Activated CD4-positive, alpha-beta T cell treated with anti-CD3 and anti-CD28 coated beads for 36 hours (primary cell): ENCODE results near the gene ITSN2. TPM values are rescaled to one million over a fixed set of nuclear protein-coding genes. Genes with fewer than 3 reads are reported as not detected.

ENCODE experiments used
- ATAC-seq: fragments of 200-7000 bp; cut with Tn5 transposase; one replicate; pipeline ENCODE4 v1.10.0; 2021; ENCODE audit warnings: mild to moderate bottlenecking, moderate library complexity
- CTCF ChIA-PET: fragments of 350-600 bp; sonication (Branson Sonifier 250); formaldehyde crosslinking; loops from one replicate; lab custom pipeline; 2021; ENCODE audit warnings: antibody characterized with exemption; lab: Charles Lee
- POLR2A ChIA-PET: fragments of 350-600 bp; sonication (Branson Sonifier 250); formaldehyde crosslinking; loops from one replicate; lab custom pipeline; 2021; ENCODE audit warnings: antibody characterized with exemption, inconsistent platforms; lab: Charles Lee
- DNase-seq: peaks from one replicate; pipeline ENCODE4 v3.0.0-alpha.2; 2020
- H3K27ac Mint-ChIP-seq: one replicate; pipeline ENCODE4 v1.8.0; 2021; ENCODE audit warnings: mixed read lengths
- H3K27me3 Mint-ChIP-seq: one replicate; pipeline ENCODE4 v1.8.0; 2021; ENCODE audit warnings: mixed read lengths
- H3K36me3 Mint-ChIP-seq: one replicate; pipeline ENCODE4 v1.8.0; 2021; ENCODE audit warnings: low read depth, mixed read lengths
- H3K4me1 Mint-ChIP-seq: one replicate; pipeline ENCODE4 v1.8.0; 2021; ENCODE audit warnings: mixed read lengths
- H3K4me3 Mint-ChIP-seq: one replicate; pipeline ENCODE4 v1.8.0; 2021; ENCODE audit warnings: mild to moderate bottlenecking, moderate library complexity, mixed read lengths
- H3K9me3 Mint-ChIP-seq: one replicate; pipeline ENCODE4 v1.8.0; 2021; ENCODE audit warnings: low read depth, mixed read lengths
- intact Hi-C, 2 experiments: fragments of 100-400 bp; cut with DNase I in 1 of 2; cut with micrococcal nuclease in 1 of 2; formaldehyde crosslinking; loops; one replicate each; pipeline versions ENCODE4 v1.14.2 to v1.15.1; 2022 to 2024; cut with DNase I, micrococcal nuclease
- total RNA-seq, 2 experiments: library from RNA; stranded (reverse); gene quantifications; one replicate each; pipeline ENCODE4 v1.2.3, GENCODE V29; 2021

ITSN2 gene
- total RNA-seq, 2 experiments from 2014 or later: 46.0 to 49.6 TPM

GRCh38 chr2:24210723-24211122 lies 149.6 kb downstream of the ITSN2 start:
- no peak for ATAC-seq
- Mint-ChIP-seq H3K27ac (no peak overlapping the region), H3K4me3 (no peak overlapping the region), H3K4me1 (peaks cover 3% of the 10 kb centered on the region), H3K9me3 (no peaks in the 10 kb centered on the region), H3K27me3 (no peaks in the 10 kb centered on the region), H3K36me3 (peaks cover 25% of the 10 kb centered on the region)
- POLR2A ChIA-PET: no interaction called here
- no peak for DNase-seq
- intact Hi-C loops: no loop called here
- CTCF ChIA-PET: no interaction called here

GRCh38 chr2:24210106-24210455 lies 150.3 kb downstream of the ITSN2 start:
- no peak for ATAC-seq
- POLR2A ChIA-PET: no interaction called here
- H3K27me3 Mint-ChIP-seq: no peaks in the 10 kb centered on the region
- intact Hi-C loops: no loop called here
- peaks cover 1% of the 10 kb centered on the region for H3K4me1 Mint-ChIP-seq
- H3K27ac Mint-ChIP-seq: no peak overlapping the region
- H3K36me3 Mint-ChIP-seq: peaks cover 28% of the 10 kb centered on the region
- H3K9me3 Mint-ChIP-seq: no peaks in the 10 kb centered on the region
- no peak for DNase-seq
- CTCF ChIA-PET: interaction anchor here (0.8 kb wide), 1 partner anchor 174 kb away, joined by 3 read pairs; no protein-coding TSS in a partner anchor
- H3K4me3 Mint-ChIP-seq: no peak overlapping the region

GRCh38 chr2:24209389-24210105 lies 150.8 kb downstream of the ITSN2 start:
- Mint-ChIP-seq H3K4me1 (no peaks in the 10 kb centered on the region), H3K27ac (no peak overlapping the region), H3K4me3 (no peak overlapping the region), H3K36me3 (peaks cover 31% of the 10 kb centered on the region), H3K27me3 (no peaks in the 10 kb centered on the region), H3K9me3 (no peaks in the 10 kb centered on the region)
- no peak for ATAC-seq
- ChIA-PET CTCF (interaction anchor here (0.8 kb wide), 1 partner anchor 173 kb away, joined by 3 read pairs; no protein-coding TSS in a partner anchor), POLR2A (no interaction called here)
- DNase-seq: no peak
- intact Hi-C loops: no loop called here

GRCh38 chr2:24208490-24208889 lies 151.8 kb downstream of the ITSN2 start:
- DNase-seq: no peak
- intact Hi-C loops: no loop called here
- ChIA-PET CTCF (no interaction called here), POLR2A (no interaction called here)
- H3K4me3 Mint-ChIP-seq: no peak overlapping the region
- H3K36me3 Mint-ChIP-seq: peaks cover 38% of the 10 kb centered on the region
- ATAC-seq: no peak
- no peaks in the 10 kb centered on the region for H3K4me1 Mint-ChIP-seq
- H3K27ac Mint-ChIP-seq: no peak overlapping the region
- no peaks in the 10 kb centered on the region for H3K27me3 Mint-ChIP-seq
- H3K9me3 Mint-ChIP-seq: no peaks in the 10 kb centered on the region

- Mint-ChIP-seq H3K36me3 (peaks cover 44% of the 10 kb centered on the region), H3K27ac (no peak overlapping the region), H3K9me3 (no peaks in the 10 kb centered on the region), H3K27me3 (no peaks in the 10 kb centered on the region), H3K4me1 (no peaks in the 10 kb centered on the region), H3K4me3 (no peak overlapping the region)
- ATAC-seq: no peak
- DNase-seq: no peak
- CTCF ChIA-PET: interaction anchor here (0.6 kb wide), 1 partner anchor 16 kb away, joined by 3 read pairs; no protein-coding TSS in a partner anchor
- POLR2A ChIA-PET: interaction anchor here (0.6 kb wide), 1 partner anchor 161 kb away, joined by 3 read pairs; no protein-coding TSS in a partner anchor
- intact Hi-C loops: no loop called here
Observed at GRCh38 chr2:24207359-24207758, 153.0 kb downstream of the ITSN2 start.

GRCh38 chr2:24206714-24207113 lies 153.6 kb downstream of the ITSN2 start:
- Mint-ChIP-seq H3K36me3 (peaks cover 44% of the 10 kb centered on the region), H3K4me1 (no peaks in the 10 kb centered on the region), H3K27me3 (no peaks in the 10 kb centered on the region), H3K9me3 (no peaks in the 10 kb centered on the region), H3K4me3 (no peak overlapping the region), H3K27ac (no peak overlapping the region)
- intact Hi-C loops: no loop called here
- ChIA-PET POLR2A (no interaction called here), CTCF (interaction anchor here (0.6 kb wide), 2 partner anchors 15 to 123 kb away, joined by 3 read pairs; no protein-coding TSS in a partner anchor)
- no peak for ATAC-seq
- no peak for DNase-seq

GRCh38 chr2:24206242-24206641 lies 154.1 kb downstream of the ITSN2 start:
- no peaks in the 10 kb centered on the region for H3K9me3 Mint-ChIP-seq
- peaks cover 44% of the 10 kb centered on the region for H3K36me3 Mint-ChIP-seq
- ChIA-PET CTCF (interaction anchor here (0.6 kb wide), 1 partner anchor 122 kb away, joined by 3 read pairs; no protein-coding TSS in a partner anchor), POLR2A (no interaction called here)
- no peak for DNase-seq
- H3K27ac Mint-ChIP-seq: no peak overlapping the region
- ATAC-seq: no peak
- no peaks in the 10 kb centered on the region for H3K4me1 Mint-ChIP-seq
- intact Hi-C loops: no loop called here
- H3K27me3 Mint-ChIP-seq: no peaks in the 10 kb centered on the region
- no peak overlapping the region for H3K4me3 Mint-ChIP-seq

- no peak overlapping the region for H3K27ac Mint-ChIP-seq
- CTCF ChIA-PET: no interaction called here
- POLR2A ChIA-PET: no interaction called here
- peaks cover 43% of the 10 kb centered on the region for H3K36me3 Mint-ChIP-seq
- no peak overlapping the region for H3K4me3 Mint-ChIP-seq
- H3K27me3 Mint-ChIP-seq: no peaks in the 10 kb centered on the region
- ATAC-seq: no peak
- no peaks in the 10 kb centered on the region for H3K4me1 Mint-ChIP-seq
- H3K9me3 Mint-ChIP-seq: no peaks in the 10 kb centered on the region
- intact Hi-C loops: no loop called here
- no peak for DNase-seq
Observed at GRCh38 chr2:24205131-24205530, 155.2 kb downstream of the ITSN2 start.

GRCh38 chr2:24204505-24204904 lies 155.8 kb downstream of the ITSN2 start:
- no peaks in the 10 kb centered on the region for H3K4me1 Mint-ChIP-seq
- H3K27me3 Mint-ChIP-seq: no peaks in the 10 kb centered on the region
- intact Hi-C loops: no loop called here
- H3K4me3 Mint-ChIP-seq: no peak overlapping the region
- ATAC-seq: no peak
- no peak for DNase-seq
- POLR2A ChIA-PET: no interaction called here
- peaks cover 42% of the 10 kb centered on the region for H3K36me3 Mint-ChIP-seq
- CTCF ChIA-PET: interaction anchor here (1.2 kb wide), 1 partner anchor 39 kb away, joined by 3 read pairs; no protein-coding TSS in a partner anchor
- no peak overlapping the region for H3K27ac Mint-ChIP-seq
- no peaks in the 10 kb centered on the region for H3K9me3 Mint-ChIP-seq

GRCh38 chr2:24203787-24204150 lies 156.6 kb downstream of the ITSN2 start:
- H3K27me3 Mint-ChIP-seq: no peaks in the 10 kb centered on the region
- POLR2A ChIA-PET: no interaction called here
- intact Hi-C loops: no loop called here

GRCh38 chr2:24203029-24203786 lies 157.1 kb downstream of the ITSN2 start:
- CTCF ChIA-PET: interaction anchor here (1.2 kb wide), 1 partner anchor 40 kb away, joined by 3 read pairs; no protein-coding TSS in a partner anchor
- Mint-ChIP-seq H3K4me1 (no peaks in the 10 kb centered on the region), H3K9me3 (no peaks in the 10 kb centered on the region)

More at GRCh38 chr2:24203787-24204150, 156.6 kb downstream of the ITSN2 start:
- H3K36me3 Mint-ChIP-seq: peaks cover 37% of the 10 kb centered on the region
- CTCF ChIA-PET: interaction anchor here (1.2 kb wide), 1 partner anchor 40 kb away, joined by 3 read pairs; no protein-coding TSS in a partner anchor
- no peak for ATAC-seq
- H3K27ac Mint-ChIP-seq: no peak overlapping the region
- H3K4me3 Mint-ChIP-seq: no peak overlapping the region
- no peaks in the 10 kb centered on the region for H3K4me1 Mint-ChIP-seq
- H3K9me3 Mint-ChIP-seq: no peaks in the 10 kb centered on the region
- no peak for DNase-seq

More at GRCh38 chr2:24203029-24203786, 157.1 kb downstream of the ITSN2 start:
- intact Hi-C loops: no loop called here
- no peak for ATAC-seq
- H3K27ac Mint-ChIP-seq: no peak overlapping the region
- POLR2A ChIA-PET: no interaction called here
- H3K4me3 Mint-ChIP-seq: no peak overlapping the region
- H3K36me3 Mint-ChIP-seq: peaks cover 35% of the 10 kb centered on the region
- H3K27me3 Mint-ChIP-seq: no peaks in the 10 kb centered on the region
- DNase-seq: no peak
